Activated T-cell treated with anti-CD3 and anti-CD28 coated beads for 1 hour (primary cell): ENCODE data around the gene TMED4.

Experiments used
- DNase-seq: peaks from one replicate; pipeline ENCODE4 v3.0.0-alpha.2; 2020; ENCODE audit warnings: low read depth

TMED4 gene

DNA sequence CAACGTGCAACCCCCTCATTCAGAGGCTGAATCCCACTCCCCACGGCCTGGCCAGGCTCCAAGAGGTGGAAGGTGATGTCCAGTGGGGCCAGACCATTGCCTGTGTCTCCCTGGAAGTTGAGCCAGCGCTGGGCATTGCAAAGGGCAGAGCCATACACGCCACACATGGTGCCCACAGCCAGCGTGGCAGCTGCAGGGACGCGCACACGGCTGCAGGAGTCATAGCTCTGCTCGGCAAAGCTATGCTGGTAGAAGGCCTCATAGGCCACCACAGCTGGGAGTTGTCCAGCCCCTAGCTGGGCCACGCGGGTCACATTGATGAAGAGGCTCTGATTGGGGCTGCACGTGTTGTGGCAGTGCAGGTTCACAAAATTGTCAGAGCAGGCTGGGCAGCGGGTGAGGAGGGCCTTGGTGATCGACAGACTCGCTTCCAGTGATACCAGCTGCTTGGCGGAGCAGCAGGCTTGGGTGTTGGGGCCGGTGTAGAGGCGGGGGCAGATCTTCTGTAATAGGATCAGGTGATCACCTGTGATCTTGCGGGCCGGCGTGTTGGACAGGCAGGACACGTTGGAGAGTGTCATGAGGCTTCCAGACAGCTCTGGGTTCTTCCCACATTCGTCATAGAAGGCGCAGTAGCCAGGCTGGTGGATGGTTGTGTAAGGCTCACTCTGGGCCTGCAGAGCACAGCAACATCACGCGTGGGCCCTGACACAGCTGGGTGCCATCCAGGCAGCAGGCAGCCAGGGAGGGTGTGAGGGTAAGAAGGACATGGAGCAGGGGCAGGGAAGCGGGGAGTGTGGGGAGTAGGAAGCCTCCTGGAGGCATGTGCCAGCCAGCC, 42.1 kb downstream of the TMED4 start:
- no peak for DNase-seq

DNA sequence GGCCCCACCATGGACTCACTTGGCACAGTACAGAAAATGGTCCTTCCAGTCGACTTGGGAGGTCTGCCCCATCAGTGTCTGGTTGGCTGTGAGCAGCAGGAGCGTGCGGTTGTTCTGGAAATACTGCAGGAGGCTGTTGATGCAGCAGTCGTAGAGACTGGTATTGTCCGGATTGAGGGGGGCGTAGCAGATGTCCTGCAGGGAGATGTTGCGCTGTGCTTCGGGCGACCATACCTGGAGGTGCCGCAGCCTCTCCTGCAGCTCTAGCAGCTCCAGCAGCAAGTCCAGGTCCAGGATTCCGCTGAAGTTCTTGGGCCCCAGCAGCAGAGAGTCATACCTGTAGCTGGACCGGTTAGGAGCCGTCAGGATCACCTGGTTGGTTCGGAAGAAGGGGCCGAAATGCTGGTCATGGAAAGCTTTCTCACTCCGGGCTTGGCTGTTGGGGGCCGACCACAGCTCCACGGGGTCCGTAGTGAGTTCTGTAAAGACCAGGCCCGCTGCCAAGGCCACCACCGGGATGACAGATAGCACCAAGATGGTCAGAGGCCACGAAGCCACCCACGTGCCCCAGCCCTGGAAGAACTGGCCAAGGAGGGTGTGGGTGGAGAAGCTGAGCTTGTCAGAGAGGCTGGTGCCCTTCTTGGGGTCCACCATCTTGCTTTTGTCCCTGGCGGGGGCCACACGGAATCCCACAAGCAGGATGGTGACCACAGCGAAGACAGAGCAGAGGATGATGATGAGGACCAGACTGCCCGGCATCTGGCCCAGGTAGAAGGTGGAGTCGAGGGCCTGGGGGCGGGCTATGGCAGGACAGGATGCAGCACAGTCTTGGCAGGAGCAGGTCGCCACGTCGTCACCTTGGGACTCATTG, 43.0 kb downstream of the TMED4 start:
- no peak for DNase-seq

DNA sequence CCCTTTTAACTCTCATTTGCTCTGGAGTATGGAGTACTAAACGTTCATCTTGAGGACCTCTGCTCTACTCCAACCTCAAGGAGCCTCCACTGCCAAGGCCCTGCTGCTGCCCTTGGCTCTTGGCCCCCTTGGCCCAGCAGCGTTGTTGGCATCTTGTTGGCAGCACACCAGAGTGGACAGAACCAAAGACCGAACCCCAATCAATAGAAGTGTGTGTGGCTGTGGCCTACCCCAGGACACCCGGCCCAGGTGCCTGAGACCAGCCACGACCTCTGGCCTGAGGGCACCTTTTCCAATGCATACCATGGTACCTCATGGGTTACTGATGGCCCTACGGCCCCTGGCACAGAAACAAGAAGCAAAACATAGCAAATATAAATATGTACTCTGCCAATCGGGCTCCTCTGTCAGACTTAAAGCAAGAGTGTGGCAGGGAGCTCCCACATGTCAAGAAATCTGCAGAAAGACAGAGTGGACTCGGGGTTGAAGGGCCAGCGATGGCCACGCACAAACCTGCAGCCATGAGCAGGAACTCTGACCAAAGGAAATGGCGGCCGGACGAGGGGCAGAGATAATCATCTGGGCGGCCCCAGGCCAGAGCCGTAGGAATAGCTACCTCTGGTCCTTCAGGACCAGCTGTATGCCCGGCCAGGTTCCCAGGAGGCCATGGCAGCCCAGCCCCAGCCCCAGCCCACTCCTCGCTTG, 43.8 kb downstream of the TMED4 start:
- DNase-seq = no peak

DNA sequence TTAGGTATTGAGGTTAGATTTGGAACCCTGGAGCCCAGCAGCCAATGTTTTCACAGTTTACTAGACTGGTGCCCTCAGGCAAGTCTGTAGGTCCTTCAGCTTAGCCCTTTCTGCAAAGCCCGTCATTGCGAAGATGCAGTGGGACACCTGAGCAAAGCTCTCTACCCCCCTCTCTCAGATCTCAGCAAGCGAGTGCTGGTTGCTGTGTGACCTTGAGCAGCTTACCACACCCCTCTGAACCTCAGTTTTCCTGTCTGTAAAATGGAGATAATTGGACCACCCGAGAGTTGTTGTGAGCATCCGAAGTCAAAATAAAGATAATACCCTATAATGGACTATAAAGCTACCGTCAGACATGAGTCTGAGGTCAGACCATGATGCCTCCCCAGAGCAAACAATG, 44.6 kb downstream of the TMED4 start:
- DNase-seq = no peak

DNA sequence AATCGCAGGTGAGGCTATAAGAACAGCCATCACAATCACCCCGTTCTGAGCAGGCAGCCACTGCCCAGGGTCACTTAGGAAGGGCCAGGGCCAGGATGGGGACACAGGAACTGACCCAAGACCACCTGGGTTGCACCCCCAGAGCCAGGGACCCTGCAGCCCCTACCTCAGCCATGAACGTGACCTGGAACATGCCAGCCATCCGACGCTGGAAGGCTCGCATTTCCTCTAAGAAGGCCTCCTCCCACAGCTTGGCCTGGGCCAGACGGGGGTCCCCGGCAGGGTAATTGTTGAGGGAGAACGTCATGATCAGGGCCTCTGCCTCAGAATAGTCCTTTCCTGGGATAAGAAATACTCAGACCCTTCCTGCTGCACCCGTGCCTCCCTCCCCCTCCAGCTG, 45.9 kb downstream of the TMED4 start:
- no peak for DNase-seq

DNA sequence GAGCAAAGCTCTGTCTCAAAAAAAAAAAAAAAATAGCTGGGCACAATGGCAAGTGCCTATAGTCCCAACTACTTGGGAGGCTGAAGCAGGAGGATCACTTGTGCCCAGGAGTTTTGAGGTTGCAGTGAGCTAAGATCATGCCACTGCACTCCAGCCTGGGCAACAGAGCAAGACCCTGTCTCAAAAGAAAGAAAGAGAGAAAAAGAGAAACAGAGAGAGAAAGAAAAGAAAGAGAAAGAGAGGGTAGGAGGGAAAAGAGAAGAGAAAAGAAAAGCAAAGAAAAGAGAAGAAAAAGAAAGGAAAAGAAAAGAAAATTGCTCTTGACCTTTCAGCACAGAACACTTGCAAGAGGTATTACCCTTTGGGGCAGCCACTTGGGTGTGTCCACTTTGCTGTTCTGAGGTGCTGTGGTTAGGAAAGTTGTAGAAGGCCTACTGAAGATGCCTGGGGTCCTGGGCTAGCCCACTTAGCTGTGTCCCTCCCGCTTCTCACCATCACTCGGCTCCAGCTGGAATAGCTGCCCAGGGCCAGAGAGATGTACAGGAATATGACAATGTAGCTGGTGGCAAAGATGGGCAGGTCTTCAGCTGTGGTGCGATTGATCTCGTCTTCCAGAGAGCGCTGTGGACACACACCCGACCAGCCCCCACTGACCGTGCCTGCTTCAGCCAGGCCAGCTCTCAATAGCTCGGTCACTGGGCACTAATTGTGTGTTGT, 46.5 kb downstream of the TMED4 start:
- no peak for DNase-seq

DNA sequence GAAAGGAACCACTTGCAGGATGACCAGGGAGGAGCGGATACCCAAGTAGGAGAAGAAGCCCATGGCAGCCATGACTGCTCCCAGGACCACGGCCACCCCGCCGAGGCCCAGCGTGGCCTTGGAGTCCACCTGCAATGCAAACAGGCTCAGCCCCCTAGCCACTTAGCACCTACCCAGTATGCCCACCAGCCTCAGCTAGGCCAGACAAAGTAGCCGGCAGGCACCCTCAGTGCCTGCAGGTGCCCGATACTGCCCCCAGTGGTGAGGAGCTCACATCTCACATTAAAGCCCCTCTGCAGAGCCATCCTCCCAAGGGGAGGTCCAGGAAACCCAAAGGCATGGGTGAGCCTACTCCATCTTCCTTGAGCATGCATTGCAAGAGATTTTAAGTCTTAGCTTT, 47.5 kb downstream of the TMED4 start:
- no peak for DNase-seq

DNA sequence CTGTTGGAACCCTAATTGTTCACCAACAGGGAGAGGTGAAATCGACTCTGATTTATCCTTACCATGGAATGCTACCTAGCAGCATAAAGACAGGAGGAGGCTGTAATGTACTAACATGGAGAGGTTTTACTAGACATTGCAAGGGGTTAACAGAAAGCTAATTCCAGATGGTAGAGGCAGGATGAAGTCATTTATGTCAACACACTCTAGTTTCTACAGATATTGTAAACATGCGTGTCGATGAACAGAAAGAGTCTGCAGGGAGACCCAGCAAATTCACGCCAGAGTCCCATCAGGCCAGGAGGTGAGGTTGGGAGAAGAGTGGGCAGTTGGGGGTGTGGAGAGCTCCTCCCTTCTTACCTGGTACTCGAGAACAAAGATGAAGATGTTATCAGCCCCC, 47.9 kb downstream of the TMED4 start:
- DNase-seq = no peak

DNA sequence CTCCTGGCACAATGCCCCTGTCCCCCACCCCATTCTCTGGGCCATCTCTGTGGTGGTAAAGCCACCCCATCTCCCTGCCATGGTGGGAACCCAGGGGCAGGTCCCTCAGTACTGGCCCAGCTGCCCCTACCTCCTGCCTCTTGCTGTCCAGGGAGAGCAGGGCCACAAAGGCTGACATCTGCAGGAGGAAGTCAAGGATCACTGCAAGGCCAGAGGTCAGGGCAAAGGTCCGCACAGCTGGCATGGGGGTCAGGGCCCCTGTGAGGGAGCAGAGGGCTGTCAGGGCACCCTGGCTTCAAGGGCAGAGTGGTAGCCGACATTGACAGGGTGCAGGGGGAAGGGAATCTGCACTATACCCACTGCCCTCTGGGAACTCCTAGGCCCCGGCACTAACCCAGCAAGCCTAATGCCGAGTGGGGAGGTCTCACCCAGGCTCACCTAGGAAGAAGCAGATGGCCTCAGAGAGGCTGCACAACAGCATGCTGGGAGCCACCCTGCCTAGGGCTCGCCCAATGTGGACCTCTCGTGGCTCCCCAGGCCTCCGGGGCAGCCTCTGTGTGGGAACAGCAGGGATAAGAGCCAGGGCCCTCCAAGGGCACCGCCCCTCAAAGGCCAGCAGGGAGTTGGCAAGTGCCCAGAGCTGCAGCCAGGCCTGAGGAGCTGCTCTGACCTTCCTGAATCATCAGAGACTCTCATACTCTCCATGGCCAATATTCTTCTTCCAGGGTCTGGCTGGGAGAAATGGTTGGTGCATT, 48.6 kb downstream of the TMED4 start:
- DNase-seq = no peak

DNA sequence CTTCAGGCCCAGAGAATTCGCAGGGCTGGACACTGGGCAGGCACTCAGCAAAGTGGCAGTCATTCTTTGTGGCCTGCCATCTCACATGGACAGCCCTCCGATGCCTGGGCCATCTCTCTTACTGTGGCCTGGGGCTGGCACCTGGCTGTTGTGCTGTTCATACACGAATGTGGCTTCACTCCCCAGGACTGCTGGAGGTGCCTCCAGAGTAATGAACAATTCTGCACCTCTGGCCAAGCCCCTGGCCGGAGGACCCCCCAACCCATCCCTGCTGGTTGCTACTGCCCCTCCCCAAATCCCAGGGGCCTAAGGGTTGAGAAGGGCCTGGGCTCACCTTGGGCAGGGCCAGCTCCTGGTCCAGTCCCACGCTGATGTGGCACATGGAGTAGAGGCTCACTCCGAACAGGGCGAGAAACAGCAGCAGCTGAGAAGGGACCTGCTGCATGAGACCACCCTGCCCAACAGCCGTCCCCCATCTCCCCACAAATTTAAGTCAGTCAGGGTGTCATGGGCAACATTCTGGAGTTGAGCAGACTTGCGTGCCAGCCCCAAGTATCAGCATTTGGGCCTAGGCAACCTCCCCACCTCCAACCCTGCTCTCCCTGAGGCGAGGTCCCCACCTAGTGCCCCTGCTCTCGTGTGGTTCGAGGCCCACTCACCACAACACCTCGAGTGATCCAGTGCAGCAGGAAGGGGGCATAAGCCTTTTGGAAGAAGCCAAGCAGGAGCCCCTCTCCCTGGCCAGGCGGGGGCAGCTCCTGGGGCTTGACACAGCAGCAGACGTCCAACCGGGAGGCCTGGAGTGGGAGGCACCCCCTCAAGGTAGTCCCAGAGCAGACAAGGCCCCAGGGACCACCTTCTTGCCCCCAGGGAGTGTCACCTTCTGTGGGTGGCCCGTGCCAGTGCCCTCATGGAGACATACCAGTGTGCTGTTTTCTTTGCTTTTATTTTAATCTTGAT, 50.3 kb downstream of the TMED4 start:
- no peak for DNase-seq

DNA sequence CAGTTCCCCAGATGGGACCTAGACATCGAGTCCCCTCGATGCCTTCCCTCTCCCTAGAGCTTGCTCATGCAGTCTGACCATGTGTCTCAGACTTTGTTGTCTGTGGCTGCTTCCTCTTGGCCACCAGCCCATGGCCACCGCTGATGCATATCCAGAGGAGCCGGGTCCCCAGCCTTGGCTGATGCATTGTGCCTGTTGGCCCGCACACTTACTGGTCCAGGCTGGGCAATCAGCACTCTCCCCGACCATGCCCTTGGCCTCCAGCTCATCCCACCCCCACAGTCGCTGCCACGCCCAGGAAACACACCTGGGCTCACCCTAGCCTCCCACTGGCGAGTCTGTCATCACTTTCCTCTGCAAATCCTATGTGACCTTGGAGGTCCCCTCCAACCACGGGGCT, 51.0 kb downstream of the TMED4 start:
- no peak for DNase-seq
